ENCODE results near the gene CDKAL1. TPM values are rescaled to one million over a fixed set of nuclear protein-coding genes. Genes with fewer than 3 reads are reported as not detected.

CDKAL1 gene
- 9.9 and 12.2 TPM in 2 replicates for total RNA-seq

GRCh38 chr6:20534295-20535262, at the start of gene CDKAL1:
CDKAL1 (plus strand) TSS chr6:20534457; CDS start chr6:20546351, 11,894 bp downstream.

Other genes with a start within 250 kb of the CDKAL1 start
- 7.2 and 9.5 TPM in 2 replicates for gene E2F3, start 132.6 kb upstream of the CDKAL1 start, total RNA-seq

All from mesangial cell (primary cell).